Osteoblast (primary cell): ENCODE measurements around the gene NEK3. TPM values are rescaled to one million over a fixed set of nuclear protein-coding genes. Genes with fewer than 3 reads are reported as not detected.

Source experiments
- DNase-seq: peaks from one replicate; pipeline ENCODE4 v3.0.0; 2011; ENCODE audit warnings: low spot score, mixed read lengths; ENCODE audit not compliant: insufficient read length; ENCODE audit errors: missing footprints
- H2AFZ ChIP-seq: 2 replicates; pipeline ENCODE4 v1.6.0; 2011; ENCODE audit warnings: mild to moderate bottlenecking, low read length
- H3K27ac ChIP-seq: 2 replicates; pipeline ENCODE4 v1.5.1; 2011; ENCODE audit warnings: mild to moderate bottlenecking, low read depth, low read length, moderate library complexity
- H3K27me3 ChIP-seq: 2 replicates; pipeline ENCODE4 v1.6.0; 2012; ENCODE audit warnings: mild to moderate bottlenecking, control low read depth, inconsistent platforms, low read length, moderate library complexity; ENCODE audit not compliant: insufficient read depth
- H3K36me3 ChIP-seq: 2 replicates; pipeline ENCODE4 v1.5.1; 2011; ENCODE audit warnings: mild to moderate bottlenecking, low read length, control low read depth, moderate library complexity; ENCODE audit not compliant: insufficient read depth
- H3K4me1 ChIP-seq: 2 replicates; pipeline ENCODE4 v1.5.1; 2011; ENCODE audit warnings: mild to moderate bottlenecking, low read length, control low read depth, moderate library complexity; ENCODE audit not compliant: insufficient read depth
- H3K4me2 ChIP-seq: 2 replicates; pipeline ENCODE4 v1.6.0; 2011; ENCODE audit warnings: mild to moderate bottlenecking, low read length; ENCODE audit not compliant: insufficient read depth
- H3K4me3 ChIP-seq: fragments of 200-600 bp; sonication (generic); 3 replicates; pipeline ENCODE4 v1.5.1; 2012; ENCODE audit warnings: mild to moderate bottlenecking, low read length, inconsistent platforms; ENCODE audit not compliant: insufficient read depth
- H3K79me2 ChIP-seq: 2 replicates; pipeline ENCODE4 v1.6.0; 2012; ENCODE audit warnings: mild to moderate bottlenecking, low read length, control low read depth, inconsistent platforms; ENCODE audit not compliant: insufficient read depth
- H3K9me3 ChIP-seq: 2 replicates; pipeline ENCODE4 v1.5.1; 2011; ENCODE audit warnings: low read depth, low read length, control low read depth
- H4K20me1 ChIP-seq: 2 replicates; pipeline ENCODE4 v1.6.0; 2012; ENCODE audit warnings: mild to moderate bottlenecking, low read length, control low read depth; ENCODE audit not compliant: insufficient read depth
- total RNA-seq: library from RNA; depleted of rRNA; stranded (reverse); fragments of >200 nt; gene quantifications from 2 replicates; pipeline ENCODE4 v1.2.3, GENCODE V29; 2012
- TF ChIP-seq, protein P1 (sequence below): IDR thresholded peaks from 2 replicates; pipeline ENCODE4 v1.5.1; 2011; ENCODE audit warnings: mild to moderate bottlenecking, low read depth, low read length, moderate library complexity; ENCODE audit errors: extremely low read depth

NEK3 gene
- total RNA-seq, 1 donor, result 8.0 TPM

- Histone ChIP-seq H3K27me3 (no peaks in the 10 kb centered on the region), H3K4me2 (no peak overlapping the region)
These were observed 4.2 kb downstream of the NEK3 start for GRCh38 chr13:52155177-52155576.

DNA sequence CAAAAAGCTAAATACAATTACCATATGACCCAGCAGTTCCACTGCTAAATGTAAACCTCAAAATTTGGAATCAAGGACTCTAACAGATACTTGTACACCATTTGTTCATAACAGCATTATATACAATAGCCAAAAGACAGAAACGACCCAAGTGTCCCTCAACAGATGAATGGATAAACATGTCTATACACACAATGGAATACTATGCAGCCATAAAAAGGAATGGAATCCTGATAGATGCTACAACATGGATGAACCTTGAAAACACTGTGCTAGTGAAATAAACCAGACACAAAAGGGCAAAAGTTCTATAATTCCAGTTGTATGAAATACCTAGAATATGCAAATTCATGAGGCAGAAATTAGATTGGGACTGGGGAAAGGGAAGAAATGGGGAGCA, 12.2 kb downstream of the NEK3 start:
- H3K4me3 ChIP-seq, result no peak overlapping the region
- H4K20me1 ChIP-seq, result no peaks in the 10 kb centered on the region
- no peaks in the 10 kb centered on the region for H3K27me3 ChIP-seq
- DNase-seq, result no peak
- no peak overlapping the region for H2AFZ ChIP-seq
- H3K9me3 ChIP-seq, result no peaks in the 10 kb centered on the region
- H3K4me1 ChIP-seq, result no peaks in the 10 kb centered on the region
- TF ChIP-seq, protein P1, sequence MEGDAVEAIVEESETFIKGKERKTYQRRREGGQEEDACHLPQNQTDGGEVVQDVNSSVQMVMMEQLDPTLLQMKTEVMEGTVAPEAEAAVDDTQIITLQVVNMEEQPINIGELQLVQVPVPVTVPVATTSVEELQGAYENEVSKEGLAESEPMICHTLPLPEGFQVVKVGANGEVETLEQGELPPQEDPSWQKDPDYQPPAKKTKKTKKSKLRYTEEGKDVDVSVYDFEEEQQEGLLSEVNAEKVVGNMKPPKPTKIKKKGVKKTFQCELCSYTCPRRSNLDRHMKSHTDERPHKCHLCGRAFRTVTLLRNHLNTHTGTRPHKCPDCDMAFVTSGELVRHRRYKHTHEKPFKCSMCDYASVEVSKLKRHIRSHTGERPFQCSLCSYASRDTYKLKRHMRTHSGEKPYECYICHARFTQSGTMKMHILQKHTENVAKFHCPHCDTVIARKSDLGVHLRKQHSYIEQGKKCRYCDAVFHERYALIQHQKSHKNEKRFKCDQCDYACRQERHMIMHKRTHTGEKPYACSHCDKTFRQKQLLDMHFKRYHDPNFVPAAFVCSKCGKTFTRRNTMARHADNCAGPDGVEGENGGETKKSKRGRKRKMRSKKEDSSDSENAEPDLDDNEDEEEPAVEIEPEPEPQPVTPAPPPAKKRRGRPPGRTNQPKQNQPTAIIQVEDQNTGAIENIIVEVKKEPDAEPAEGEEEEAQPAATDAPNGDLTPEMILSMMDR, result no peak
- no peaks in the 10 kb centered on the region for H3K79me2 ChIP-seq
- no peak overlapping the region for H3K4me2 ChIP-seq
- peaks cover 23% of the 10 kb centered on the region for H3K36me3 ChIP-seq
- H3K27ac ChIP-seq, result no peak overlapping the region

More at GRCh38 chr13:52155177-52155576, 4.2 kb downstream of the NEK3 start:
- H3K79me2 ChIP-seq, result peaks cover 7% of the 10 kb centered on the region
- H3K36me3 ChIP-seq, result peaks cover 14% of the 10 kb centered on the region
- no peak overlapping the region for H3K4me3 ChIP-seq
- TF ChIP-seq, protein P1, result no peak
- H3K4me1 ChIP-seq, result peaks cover 15% of the 10 kb centered on the region
- H3K9me3 ChIP-seq, result no peaks in the 10 kb centered on the region
- no peak for DNase-seq
- no peaks in the 10 kb centered on the region for H4K20me1 ChIP-seq
- H2AFZ ChIP-seq, result no peak overlapping the region
- H3K27ac ChIP-seq, result no peak overlapping the region

- H3K4me2 ChIP-seq, result no peak overlapping the region
- H2AFZ ChIP-seq, result no peak overlapping the region
- H3K4me1 ChIP-seq, result no peaks in the 10 kb centered on the region
- H4K20me1 ChIP-seq, result no peaks in the 10 kb centered on the region
- peaks cover 3% of the 10 kb centered on the region for H3K36me3 ChIP-seq
- DNase-seq, result no peak
- no peaks in the 10 kb centered on the region for H3K27me3 ChIP-seq
- no peak overlapping the region for H3K4me3 ChIP-seq
- H3K79me2 ChIP-seq, result no peaks in the 10 kb centered on the region
- no peaks in the 10 kb centered on the region for H3K9me3 ChIP-seq
- TF ChIP-seq, protein P1, result no peak
- no peak overlapping the region for H3K27ac ChIP-seq
These were observed 18.1 kb downstream of the NEK3 start for GRCh38 chr13:52141299-52141698.

GRCh38 chr13:52137489-52137888, 21.9 kb downstream of the NEK3 start:
- Histone ChIP-seq H3K4me2 (no peak overlapping the region), H3K27me3 (no peaks in the 10 kb centered on the region), H3K27ac (no peak overlapping the region), H3K36me3 (peaks cover 17% of the 10 kb centered on the region), H3K4me1 (no peaks in the 10 kb centered on the region), H2AFZ (no peak overlapping the region), H3K9me3 (no peaks in the 10 kb centered on the region), H3K79me2 (no peaks in the 10 kb centered on the region), H3K4me3 (no peak overlapping the region), H4K20me1 (no peaks in the 10 kb centered on the region)
- DNase-seq, result no peak
- TF ChIP-seq, protein P1, result no peak
